Esophagus muscularis mucosa (tissue), 4 donors: ENCODE measurements around the gene RNF220.

Source experiments
- EP300 ChIP-seq: sonication (generic); formaldehyde crosslinking; IDR thresholded peaks from one replicate; pipeline ENCODE4 v1.6.1; 2017; ENCODE audit warnings: antibody characterized with exemption
- POLR2A ChIP-seq: fragments of 450-650 bp; IDR thresholded peaks from one replicate; pipeline ENCODE4 v1.6.1; 2017; ENCODE audit warnings: antibody characterized with exemption, moderate library complexity, mild to moderate bottlenecking, low read depth
- TF ChIP-seq, protein P1 (sequence below), 3 experiments: fragments of 200-600 bp in 2 of 3; fragments of 450-650 bp in 1 of 3; sonication (generic) in 2 of 3; IDR thresholded peaks; one replicate each; pipeline ENCODE4 v1.5.1; 2017 to 2019; ENCODE audit warnings: antibody characterized with exemption in 3 of 3, mild to moderate bottlenecking in 2 of 3, moderate library complexity in 1 of 3

DNA sequence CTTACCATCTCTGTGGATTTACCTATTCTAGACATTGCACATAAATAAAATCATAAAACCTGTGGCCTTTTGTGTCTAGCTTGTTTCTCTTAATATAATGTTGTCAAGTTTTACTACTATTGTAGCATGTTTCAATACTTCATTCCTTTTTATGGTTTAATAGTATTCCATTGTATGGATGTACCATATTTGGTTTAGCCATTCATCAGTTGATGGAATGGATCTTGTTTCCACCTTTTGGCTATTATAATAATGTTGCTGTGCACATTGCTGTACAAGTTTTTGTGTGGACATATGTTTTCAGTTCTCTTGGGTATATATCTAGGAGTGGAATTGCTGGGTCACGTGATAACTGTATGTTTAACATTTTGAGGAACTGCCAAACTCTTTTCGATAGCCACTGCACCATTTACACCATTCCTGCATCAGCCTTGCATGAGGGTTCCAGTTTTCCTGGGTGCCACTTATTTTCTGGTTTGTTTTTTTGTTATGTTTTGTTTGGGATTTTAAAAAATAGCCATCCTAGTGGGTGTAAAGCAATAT lies 66.9 kb downstream of the RNF220 start:
- TF ChIP-seq, protein P1, sequence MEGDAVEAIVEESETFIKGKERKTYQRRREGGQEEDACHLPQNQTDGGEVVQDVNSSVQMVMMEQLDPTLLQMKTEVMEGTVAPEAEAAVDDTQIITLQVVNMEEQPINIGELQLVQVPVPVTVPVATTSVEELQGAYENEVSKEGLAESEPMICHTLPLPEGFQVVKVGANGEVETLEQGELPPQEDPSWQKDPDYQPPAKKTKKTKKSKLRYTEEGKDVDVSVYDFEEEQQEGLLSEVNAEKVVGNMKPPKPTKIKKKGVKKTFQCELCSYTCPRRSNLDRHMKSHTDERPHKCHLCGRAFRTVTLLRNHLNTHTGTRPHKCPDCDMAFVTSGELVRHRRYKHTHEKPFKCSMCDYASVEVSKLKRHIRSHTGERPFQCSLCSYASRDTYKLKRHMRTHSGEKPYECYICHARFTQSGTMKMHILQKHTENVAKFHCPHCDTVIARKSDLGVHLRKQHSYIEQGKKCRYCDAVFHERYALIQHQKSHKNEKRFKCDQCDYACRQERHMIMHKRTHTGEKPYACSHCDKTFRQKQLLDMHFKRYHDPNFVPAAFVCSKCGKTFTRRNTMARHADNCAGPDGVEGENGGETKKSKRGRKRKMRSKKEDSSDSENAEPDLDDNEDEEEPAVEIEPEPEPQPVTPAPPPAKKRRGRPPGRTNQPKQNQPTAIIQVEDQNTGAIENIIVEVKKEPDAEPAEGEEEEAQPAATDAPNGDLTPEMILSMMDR (IDR thresholded peaks at IDR 0.05) = no peak
- no peak for TF ChIP-seq EP300
- TF ChIP-seq POLR2A = no peak
